GM23338 (cell line): ENCODE data around the gene DNAL4.

Experiments
- CREB1 ChIP-seq: fragments of 250-450 bp; sonication (Bioruptor Pico); IDR thresholded peaks from 2 replicates; pipeline ENCODE4 v1.5.0; 2020; ENCODE audit warnings: low read depth, mild to moderate bottlenecking, moderate library complexity
- CTCF ChIP-seq, 2 experiments: fragments of 200-600 bp in 1 of 2; sonication (generic) in 1 of 2; conservative IDR thresholded peaks; 2 replicates each; pipeline versions ENCODE4 v1.5.1 to v1.6.1; 2016 to 2017; ENCODE audit warnings: antibody characterized with exemption in 2 of 2, low read depth in 2 of 2, mild to moderate bottlenecking in 2 of 2, moderate library complexity in 1 of 2
- ETS1 ChIP-seq: IDR thresholded peaks from 2 replicates; pipeline ENCODE4 v1.6.1; 2016; ENCODE audit warnings: antibody characterized with exemption
- EZH2 ChIP-seq: fragments of 200-600 bp; sonication (generic); IDR thresholded peaks from one replicate; pipeline ENCODE4 v1.8.0; 2017; ENCODE audit warnings: antibody characterized with exemption, mild to moderate bottlenecking, low read depth; ENCODE audit not compliant: unreplicated experiment
- EZH2phosphoT487 ChIP-seq: fragments of 200-600 bp; sonication (generic); IDR thresholded peaks from one replicate; pipeline ENCODE4 v1.8.1; 2018; ENCODE audit warnings: antibody characterized with exemption; ENCODE audit not compliant: unreplicated experiment
- JUNB ChIP-seq: IDR thresholded peaks from one replicate; pipeline ENCODE4 v1.6.1; 2016; ENCODE audit warnings: antibody characterized with exemption; ENCODE audit not compliant: unreplicated experiment
- NANOG ChIP-seq: IDR thresholded peaks from 2 replicates; pipeline ENCODE4 v1.6.1; 2016; ENCODE audit warnings: antibody characterized with exemption, borderline replicate concordance
- POLR2AphosphoS5 ChIP-seq: IDR thresholded peaks from 2 replicates; pipeline ENCODE4 v1.6.1; 2016; ENCODE audit warnings: antibody characterized with exemption, low read depth
- REST ChIP-seq: IDR thresholded peaks from one replicate; pipeline ENCODE4 v1.6.1; 2018; ENCODE audit warnings: antibody characterized with exemption; ENCODE audit not compliant: unreplicated experiment
- STAT1 ChIP-seq: IDR thresholded peaks from one replicate; pipeline ENCODE4 v1.6.1; 2016; ENCODE audit warnings: antibody characterized with exemption; ENCODE audit not compliant: unreplicated experiment
- ZNF114 ChIP-seq: fragments of 250-450 bp; sonication (Bioruptor Pico); IDR thresholded peaks from 2 replicates; pipeline ENCODE4 v1.5.0; 2020; ENCODE audit warnings: mild to moderate bottlenecking, moderate library complexity
- ZNF331 ChIP-seq: fragments of 250-450 bp; sonication (Bioruptor Pico); IDR thresholded peaks from 2 replicates; pipeline ENCODE4 v1.5.0; 2020; ENCODE audit warnings: low read depth, mild to moderate bottlenecking, moderate library complexity
- TF ChIP-seq, protein P1 (sequence below): fragments of 250-450 bp; sonication (Bioruptor Pico); IDR thresholded peaks from 2 replicates; pipeline ENCODE4 v1.5.0; 2020; ENCODE audit warnings: mild to moderate bottlenecking, moderate library complexity

DNA sequence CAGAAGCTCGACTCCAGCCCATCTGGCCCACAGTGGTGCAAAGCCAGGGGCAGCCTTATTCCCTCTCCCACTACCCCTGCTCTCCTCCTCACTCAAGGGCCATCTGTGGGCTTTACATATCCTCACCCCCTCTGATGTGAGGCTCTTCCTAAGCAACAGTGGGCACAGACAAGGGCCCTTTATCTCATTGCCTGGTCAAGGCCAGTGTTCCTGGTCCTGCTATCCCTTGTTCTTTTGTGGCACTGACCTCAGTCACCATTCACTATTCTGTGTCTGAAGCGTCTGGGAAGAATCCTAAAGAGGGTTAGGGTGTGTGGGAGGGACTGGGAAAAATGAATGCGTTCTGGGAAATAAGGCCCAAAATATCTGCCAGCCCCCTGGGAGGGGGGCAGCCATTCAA, 7.3 kb downstream of the DNAL4 start:
- no peak for TF ChIP-seq CTCF (conservative IDR thresholded peaks at IDR 0.05; ENCODE audit: low read depth in 2 of 2)
- no peak for TF ChIP-seq REST
- no peak for TF ChIP-seq POLR2AphosphoS5
- TF ChIP-seq STAT1, result no peak
- TF ChIP-seq EZH2, result no peak
- TF ChIP-seq JUNB, result no peak
- no peak for TF ChIP-seq CREB1 (CRISPR knock-in tag)
- no peak for TF ChIP-seq EZH2phosphoT487
- TF ChIP-seq NANOG, result no peak
- TF ChIP-seq ZNF114 (CRISPR knock-in tag), result no peak
- no peak for TF ChIP-seq ZNF331 (CRISPR knock-in tag)
- no peak for TF ChIP-seq ETS1
- TF ChIP-seq, protein P1, sequence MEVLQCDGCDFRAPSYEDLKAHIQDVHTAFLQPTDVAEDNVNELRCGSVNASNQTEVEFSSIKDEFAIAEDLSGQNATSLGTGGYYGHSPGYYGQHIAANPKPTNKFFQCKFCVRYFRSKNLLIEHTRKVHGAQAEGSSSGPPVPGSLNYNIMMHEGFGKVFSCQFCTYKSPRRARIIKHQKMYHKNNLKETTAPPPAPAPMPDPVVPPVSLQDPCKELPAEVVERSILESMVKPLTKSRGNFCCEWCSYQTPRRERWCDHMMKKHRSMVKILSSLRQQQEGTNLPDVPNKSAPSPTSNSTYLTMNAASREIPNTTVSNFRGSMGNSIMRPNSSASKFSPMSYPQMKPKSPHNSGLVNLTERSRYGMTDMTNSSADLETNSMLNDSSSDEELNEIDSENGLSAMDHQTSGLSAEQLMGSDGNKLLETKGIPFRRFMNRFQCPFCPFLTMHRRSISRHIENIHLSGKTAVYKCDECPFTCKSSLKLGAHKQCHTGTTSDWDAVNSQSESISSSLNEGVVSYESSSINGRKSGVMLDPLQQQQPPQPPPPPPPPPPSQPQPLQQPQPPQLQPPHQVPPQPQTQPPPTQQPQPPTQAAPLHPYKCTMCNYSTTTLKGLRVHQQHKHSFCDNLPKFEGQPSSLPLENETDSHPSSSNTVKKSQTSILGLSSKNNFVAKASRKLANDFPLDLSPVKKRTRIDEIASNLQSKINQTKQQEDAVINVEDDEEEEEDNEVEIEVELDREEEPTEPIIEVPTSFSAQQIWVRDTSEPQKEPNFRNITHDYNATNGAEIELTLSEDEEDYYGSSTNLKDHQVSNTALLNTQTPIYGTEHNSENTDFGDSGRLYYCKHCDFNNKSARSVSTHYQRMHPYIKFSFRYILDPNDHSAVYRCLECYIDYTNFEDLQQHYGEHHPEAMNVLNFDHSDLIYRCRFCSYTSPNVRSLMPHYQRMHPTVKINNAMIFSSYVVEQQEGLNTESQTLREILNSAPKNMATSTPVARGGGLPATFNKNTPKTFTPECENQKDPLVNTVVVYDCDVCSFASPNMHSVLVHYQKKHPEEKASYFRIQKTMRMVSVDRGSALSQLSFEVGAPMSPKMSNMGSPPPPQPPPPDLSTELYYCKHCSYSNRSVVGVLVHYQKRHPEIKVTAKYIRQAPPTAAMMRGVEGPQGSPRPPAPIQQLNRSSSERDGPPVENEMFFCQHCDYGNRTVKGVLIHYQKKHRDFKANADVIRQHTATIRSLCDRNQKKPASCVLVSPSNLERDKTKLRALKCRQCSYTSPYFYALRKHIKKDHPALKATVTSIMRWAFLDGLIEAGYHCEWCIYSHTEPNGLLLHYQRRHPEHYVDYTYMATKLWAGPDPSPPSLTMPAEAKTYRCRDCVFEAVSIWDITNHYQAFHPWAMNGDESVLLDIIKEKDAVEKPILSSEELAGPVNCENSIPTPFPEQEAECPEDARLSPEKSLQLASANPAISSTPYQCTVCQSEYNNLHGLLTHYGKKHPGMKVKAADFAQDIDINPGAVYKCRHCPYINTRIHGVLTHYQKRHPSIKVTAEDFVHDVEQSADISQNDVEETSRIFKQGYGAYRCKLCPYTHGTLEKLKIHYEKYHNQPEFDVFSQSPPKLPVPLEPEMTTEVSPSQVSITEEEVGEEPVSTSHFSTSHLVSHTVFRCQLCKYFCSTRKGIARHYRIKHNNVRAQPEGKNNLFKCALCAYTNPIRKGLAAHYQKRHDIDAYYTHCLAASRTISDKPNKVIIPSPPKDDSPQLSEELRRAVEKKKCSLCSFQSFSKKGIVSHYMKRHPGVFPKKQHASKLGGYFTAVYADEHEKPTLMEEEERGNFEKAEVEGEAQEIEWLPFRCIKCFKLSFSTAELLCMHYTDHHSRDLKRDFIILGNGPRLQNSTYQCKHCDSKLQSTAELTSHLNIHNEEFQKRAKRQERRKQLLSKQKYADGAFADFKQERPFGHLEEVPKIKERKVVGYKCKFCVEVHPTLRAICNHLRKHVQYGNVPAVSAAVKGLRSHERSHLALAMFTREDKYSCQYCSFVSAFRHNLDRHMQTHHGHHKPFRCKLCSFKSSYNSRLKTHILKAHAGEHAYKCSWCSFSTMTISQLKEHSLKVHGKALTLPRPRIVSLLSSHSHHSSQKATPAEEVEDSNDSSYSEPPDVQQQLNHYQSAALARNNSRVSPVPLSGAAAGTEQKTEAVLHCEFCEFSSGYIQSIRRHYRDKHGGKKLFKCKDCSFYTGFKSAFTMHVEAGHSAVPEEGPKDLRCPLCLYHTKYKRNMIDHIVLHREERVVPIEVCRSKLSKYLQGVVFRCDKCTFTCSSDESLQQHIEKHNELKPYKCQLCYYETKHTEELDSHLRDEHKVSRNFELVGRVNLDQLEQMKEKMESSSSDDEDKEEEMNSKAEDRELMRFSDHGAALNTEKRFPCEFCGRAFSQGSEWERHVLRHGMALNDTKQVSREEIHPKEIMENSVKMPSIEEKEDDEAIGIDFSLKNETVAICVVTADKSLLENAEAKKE, result no peak
